Vagina (tissue), 2 donors: ENCODE data around the gene CD63.

ENCODE experiments used
- POLR2A ChIP-seq, 2 donors: fragments of 450-650 bp; IDR thresholded peaks; one replicate each; pipeline ENCODE4 v1.6.1; 2017; ENCODE audit warnings: antibody characterized with exemption in 2 of 2, mild to moderate bottlenecking in 2 of 2, moderate library complexity in 2 of 2
- TF ChIP-seq, protein P1 (sequence below), 3 experiments: fragments of 450-650 bp in 2 of 3; fragments of 200-600 bp in 1 of 3; sonication (generic) in 1 of 3; IDR thresholded peaks; one replicate each; pipeline ENCODE4 v1.5.1; 2017 to 2019; ENCODE audit warnings: antibody characterized with exemption in 3 of 3, mild to moderate bottlenecking in 2 of 3, moderate library complexity in 2 of 3

DNA sequence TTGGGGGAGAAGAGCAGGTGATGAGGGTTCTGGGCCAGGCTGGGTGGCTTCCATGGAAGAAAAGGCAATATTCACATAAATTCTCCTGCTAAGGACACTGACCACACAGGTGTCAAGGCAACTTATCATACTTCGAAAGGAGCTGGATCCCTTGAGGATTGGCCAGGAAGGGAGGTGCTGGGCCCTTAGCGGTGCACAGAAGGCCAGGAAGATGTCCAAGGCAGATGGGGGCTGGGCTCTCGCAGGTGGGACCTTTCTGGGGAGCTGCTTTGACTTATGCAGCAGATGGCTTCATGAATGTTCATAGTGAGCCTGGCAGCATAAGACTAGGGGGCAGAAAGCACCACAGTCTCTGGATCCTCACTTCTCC is 3.9 kb downstream of the CD63 start:
- TF ChIP-seq, protein P1, sequence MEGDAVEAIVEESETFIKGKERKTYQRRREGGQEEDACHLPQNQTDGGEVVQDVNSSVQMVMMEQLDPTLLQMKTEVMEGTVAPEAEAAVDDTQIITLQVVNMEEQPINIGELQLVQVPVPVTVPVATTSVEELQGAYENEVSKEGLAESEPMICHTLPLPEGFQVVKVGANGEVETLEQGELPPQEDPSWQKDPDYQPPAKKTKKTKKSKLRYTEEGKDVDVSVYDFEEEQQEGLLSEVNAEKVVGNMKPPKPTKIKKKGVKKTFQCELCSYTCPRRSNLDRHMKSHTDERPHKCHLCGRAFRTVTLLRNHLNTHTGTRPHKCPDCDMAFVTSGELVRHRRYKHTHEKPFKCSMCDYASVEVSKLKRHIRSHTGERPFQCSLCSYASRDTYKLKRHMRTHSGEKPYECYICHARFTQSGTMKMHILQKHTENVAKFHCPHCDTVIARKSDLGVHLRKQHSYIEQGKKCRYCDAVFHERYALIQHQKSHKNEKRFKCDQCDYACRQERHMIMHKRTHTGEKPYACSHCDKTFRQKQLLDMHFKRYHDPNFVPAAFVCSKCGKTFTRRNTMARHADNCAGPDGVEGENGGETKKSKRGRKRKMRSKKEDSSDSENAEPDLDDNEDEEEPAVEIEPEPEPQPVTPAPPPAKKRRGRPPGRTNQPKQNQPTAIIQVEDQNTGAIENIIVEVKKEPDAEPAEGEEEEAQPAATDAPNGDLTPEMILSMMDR (IDR thresholded peaks at IDR 0.05), result no peak
- TF ChIP-seq POLR2A (IDR thresholded peaks at IDR 0.05), result no peak
